ENCODE measurements around the gene DGKD. TPM values are rescaled to one million over a fixed set of nuclear protein-coding genes. Genes with fewer than 3 reads are reported as not detected.

DGKD gene
- total and polyA plus RNA-seq, 2 donors (not counting 1 experiment from before 2014, with no cell fraction given): 224 to 396 TPM

DNA sequence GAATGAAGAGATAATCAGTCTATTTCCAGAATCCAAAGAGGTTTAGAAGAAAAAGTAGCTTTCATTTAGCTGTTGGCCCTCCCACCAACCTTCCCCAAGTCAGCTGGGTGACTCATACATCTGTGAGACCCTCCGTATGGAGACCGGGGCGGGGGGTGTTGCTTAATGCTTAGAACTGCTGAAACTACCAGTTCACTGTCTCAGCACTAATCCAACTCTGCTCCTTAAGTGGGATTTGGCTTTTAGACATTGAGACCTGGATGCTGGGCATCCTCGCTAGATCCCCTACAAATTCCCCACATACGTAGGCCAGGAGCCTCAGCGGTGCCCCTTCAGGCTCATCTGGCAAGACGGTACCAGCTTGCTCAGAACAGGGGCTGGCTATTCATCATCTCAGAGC lies 46.7 kb upstream of the DGKD start, which contains the start of gene SAG:
SAG (plus strand) TSS at position 252 of the 400 bp plus-strand sequence. CDS start 1,374 bp downstream, outside the sequence.
- no peak within 1 kb of the TSS for H3K9ac ChIP-seq (ENCODE audit: low read length)
- no peak within 1 kb of the TSS for H3K4me3 ChIP-seq (ENCODE audit: control extremely low read depth in 1 of 5, extremely low read depth in 1 of 5, insufficient read depth in 1 of 5, low read depth in 2 of 5, low read length in 4 of 5)
- TF ChIP-seq CTCF (IDR thresholded peaks at IDR 0.05): no peak
- TF ChIP-seq EZH2 (IDR thresholded peaks at IDR 0.05; ENCODE audit: borderline replicate concordance, insufficient read depth, low read depth, low read length, poor library complexity, severe bottlenecking): no peak
- H2AFZ ChIP-seq (ENCODE audit: insufficient read depth, low read depth, low read length, poor library complexity, severe bottlenecking): no peak within 1 kb of the TSS
- DNase-seq: no peak
- no peaks in the 10 kb centered on the region for H3K79me2 ChIP-seq (ENCODE audit: control insufficient read depth, insufficient read depth, low read length)
- no peak for ATAC-seq (ENCODE audit: low read depth)
- no peaks in the 10 kb centered on the region for H4K20me1 ChIP-seq (ENCODE audit: control insufficient read depth, insufficient read depth, low read length, poor library complexity, severe bottlenecking)
- intact Hi-C loops (cut with micrococcal nuclease): no loop called here
- Mint-ChIP-seq H3K4me3 (no peak within 1 kb of the TSS), H3K27me3 (no peaks in the 10 kb centered on the region), H3K4me1 (peaks cover 24% of the 10 kb centered on the region), H3K27ac (no peak within 1 kb of the TSS), H3K9me3 (ENCODE audit: insufficient read depth) (no peaks in the 10 kb centered on the region)
- no peak within 1 kb of the TSS for H3K4me2 ChIP-seq (replicated peaks; ENCODE audit: low read depth, low read length, poor library complexity, severe bottlenecking)
- H3K27me3 ChIP-seq (replicated peaks in 1 of 4; ENCODE audit: control extremely low read depth in 1 of 4, control insufficient read depth in 3 of 4, insufficient read depth in 4 of 4, low read length in 3 of 4): no peaks in the 10 kb centered on the region
- WGBS (ENCODE audit: insufficient coverage): 77% methylated on average over 4 of the region's 7 CpGs
- H3K27ac ChIP-seq (ENCODE audit: low read length in 2 of 2): no peak within 1 kb of the TSS
- H3K36me3 ChIP-seq (replicated peaks in 1 of 2; ENCODE audit: control extremely low read depth in 1 of 2, control insufficient read depth in 1 of 2, extremely low read depth in 1 of 2, insufficient read depth in 2 of 2, low read length in 1 of 2): no peaks in the 10 kb centered on the region
- CTCF ChIA-PET: interaction anchor here (0.8 to 1.5 kb wide), 3 partner anchors 56 to 136 kb away, joined by 3 to 4 read pairs (median 4); partner anchors contain the start of gene ATG16L1
- POLR2A ChIA-PET: no interaction called here
- H3K4me1 ChIP-seq (ENCODE audit: control insufficient read depth in 2 of 2, insufficient read depth in 2 of 2, low read length in 2 of 2): peaks cover 12 to 22% of the 10 kb centered on the region in 2 donors
- H3K9me3 ChIP-seq (ENCODE audit: control extremely low read depth in 1 of 3, control insufficient read depth in 2 of 3, insufficient read depth in 1 of 3, low read length in 2 of 3): peaks cover 0 to 4% (median 0%) of the 10 kb centered on the region in 3 donors

GRCh38 chr2:233311241-233311926 lies 42.9 kb upstream of the DGKD start:
- CTCF ChIA-PET: no interaction called here
- Histone ChIP-seq H3K4me3 (ENCODE audit: control extremely low read depth in 1 of 5, extremely low read depth in 1 of 5, insufficient read depth in 1 of 5, low read depth in 2 of 5, low read length in 4 of 5) (no peak overlapping the region), H3K36me3 (replicated peaks in 1 of 2; ENCODE audit: control extremely low read depth in 1 of 2, control insufficient read depth in 1 of 2, extremely low read depth in 1 of 2, insufficient read depth in 2 of 2, low read length in 1 of 2) (no peaks in the 10 kb centered on the region), H3K4me1 (ENCODE audit: control insufficient read depth in 2 of 2, insufficient read depth in 2 of 2, low read length in 2 of 2) (peaks cover 22 to 34% of the 10 kb centered on the region in 2 donors), H3K27me3 (replicated peaks in 1 of 4; ENCODE audit: control extremely low read depth in 1 of 4, control insufficient read depth in 3 of 4, insufficient read depth in 4 of 4, low read length in 3 of 4) (no peaks in the 10 kb centered on the region), H4K20me1 (ENCODE audit: control insufficient read depth, insufficient read depth, low read length, poor library complexity, severe bottlenecking) (no peaks in the 10 kb centered on the region), H2AFZ (ENCODE audit: insufficient read depth, low read depth, low read length, poor library complexity, severe bottlenecking) (no peak overlapping the region), H3K79me2 (ENCODE audit: control insufficient read depth, insufficient read depth, low read length) (no peaks in the 10 kb centered on the region), H3K9ac (ENCODE audit: low read length) (no peak overlapping the region), H3K27ac (ENCODE audit: low read length in 2 of 2) (no peak overlapping the region), H3K4me2 (replicated peaks; ENCODE audit: low read depth, low read length, poor library complexity, severe bottlenecking) (no peak overlapping the region), H3K9me3 (ENCODE audit: control extremely low read depth in 1 of 3, control insufficient read depth in 2 of 3, insufficient read depth in 1 of 3, low read length in 2 of 3) (peaks cover 0 to 4% (median 0%) of the 10 kb centered on the region in 3 donors)
- intact Hi-C loops (cut with micrococcal nuclease): no loop called here
- peaks cover 35% of the 10 kb centered on the region for H3K4me1 Mint-ChIP-seq
- H3K9me3 Mint-ChIP-seq (ENCODE audit: insufficient read depth): no peaks in the 10 kb centered on the region
- DNase-seq (no peak), ATAC-seq (ENCODE audit: low read depth) (no peak)
- no CpG with 5 or more reads among the region's 11 CpGs for WGBS (ENCODE audit: insufficient coverage)
- H3K27ac Mint-ChIP-seq: no peak overlapping the region
- POLR2A ChIA-PET: no interaction called here
- H3K27me3 Mint-ChIP-seq: no peaks in the 10 kb centered on the region
- no peak for TF ChIP-seq EZH2 (IDR thresholded peaks at IDR 0.05; ENCODE audit: borderline replicate concordance, insufficient read depth, low read depth, low read length, poor library complexity, severe bottlenecking)
- TF ChIP-seq CTCF (IDR thresholded peaks at IDR 0.05): no peak
- H3K4me3 Mint-ChIP-seq: no peak overlapping the region
